Measurements from ENCODE around the gene GPX3. TPM values are rescaled to one million over a fixed set of nuclear protein-coding genes. Genes with fewer than 3 reads are reported as not detected.

GPX3 gene
- total RNA-seq, 1 experiment from 2014 or later: 86.6 TPM

GRCh38 chr5:150989695-150990094 is 30.7 kb upstream of the GPX3 start:
- Mint-ChIP-seq H3K4me1 (ENCODE audit: low read depth, unreplicated experiment) (peaks cover 13% of the 10 kb centered on the region), H3K27me3 (ENCODE audit: insufficient read depth, unreplicated experiment) (no peaks in the 10 kb centered on the region), H3K27ac (ENCODE audit: unreplicated experiment) (no peak overlapping the region), H3K4me3 (ENCODE audit: unreplicated experiment) (no peak overlapping the region), H3K36me3 (ENCODE audit: insufficient read depth, unreplicated experiment) (no peaks in the 10 kb centered on the region), H3K9me3 (ENCODE audit: unreplicated experiment) (peaks cover 24% of the 10 kb centered on the region)
- BruUV-seq (replicated peaks): no TSS peak
- CTCF ChIA-PET: no interaction called here
- POLR2A ChIA-PET: no interaction called here
- Histone ChIP-seq H3K36me3 (ENCODE audit: control insufficient read depth, insufficient read depth, low read length) (no peaks in the 10 kb centered on the region; the same call in 1 of the 2 replicates), H3K9me3 (peaks cover 10% of the 10 kb centered on the region), H3K27me3 (replicated peaks; ENCODE audit: control insufficient read depth, insufficient read depth, low read length) (no peaks in the 10 kb centered on the region), H3K4me3 (ENCODE audit: low read depth, low read length) (no peak overlapping the region), H3K4me1 (peaks cover 13% of the 10 kb centered on the region)
- intact Hi-C loops (cut with micrococcal nuclease; ENCODE audit: unreplicated experiment): no loop called here
- no peak for TF ChIP-seq CTCF (IDR thresholded peaks at IDR 0.05; ENCODE audit: insufficient read depth in 1 of 2, low read depth in 1 of 2, low read length in 1 of 2, severe bottlenecking in 1 of 2, unreplicated experiment in 1 of 2)
- no peak for DNase-seq

- Mint-ChIP-seq H3K27ac (ENCODE audit: unreplicated experiment) (peak overlapping the region; percentile 7), H3K4me3 (ENCODE audit: unreplicated experiment) (no peak overlapping the region)
- intact Hi-C loops (cut with micrococcal nuclease; ENCODE audit: unreplicated experiment): no loop called here
Observed at GRCh38 chr5:150992705-150993104, 27.7 kb upstream of the GPX3 start.

GRCh38 chr5:150993422-150993821 is 27.0 kb upstream of the GPX3 start:
- H3K4me1 ChIP-seq: peaks cover 19% of the 10 kb centered on the region
- CTCF ChIA-PET: interaction anchor here (0.6 to 1.0 kb wide), 4 partner anchors 9 to 535 kb away, joined by 3 to 9 read pairs (median 4); no protein-coding TSS in a partner anchor
- POLR2A ChIA-PET: no interaction called here

More at GRCh38 chr5:150992705-150993104, 27.7 kb upstream of the GPX3 start:
- no peaks in the 10 kb centered on the region for H3K27me3 ChIP-seq (replicated peaks; ENCODE audit: control insufficient read depth, insufficient read depth, low read length)
- no TSS peak for BruUV-seq (replicated peaks)
- no peaks in the 10 kb centered on the region for H3K36me3 Mint-ChIP-seq (ENCODE audit: insufficient read depth, unreplicated experiment)
- ChIA-PET POLR2A (no interaction called here), CTCF (no interaction called here)
- no peak for DNase-seq
- peaks cover 12% of the 10 kb centered on the region; the same call in 1 of the 2 replicates for H3K9me3 ChIP-seq
- TF ChIP-seq CTCF (IDR thresholded peaks at IDR 0.05; ENCODE audit: insufficient read depth in 1 of 2, low read depth in 1 of 2, low read length in 1 of 2, severe bottlenecking in 1 of 2, unreplicated experiment in 1 of 2): no peak
- peaks cover 13% of the 10 kb centered on the region for H3K4me1 Mint-ChIP-seq (ENCODE audit: low read depth, unreplicated experiment)
- H3K27me3 Mint-ChIP-seq (ENCODE audit: insufficient read depth, unreplicated experiment): no peaks in the 10 kb centered on the region
- H3K36me3 ChIP-seq (ENCODE audit: control insufficient read depth, insufficient read depth, low read length): no peaks in the 10 kb centered on the region
- peaks cover 30% of the 10 kb centered on the region for H3K9me3 Mint-ChIP-seq (ENCODE audit: unreplicated experiment)
- H3K4me1 ChIP-seq: peaks cover 19% of the 10 kb centered on the region
- H3K4me3 ChIP-seq (ENCODE audit: low read depth, low read length): no peak overlapping the region

More at GRCh38 chr5:150993422-150993821, 27.0 kb upstream of the GPX3 start:
- Histone ChIP-seq H3K36me3 (ENCODE audit: control insufficient read depth, insufficient read depth, low read length) (no peaks in the 10 kb centered on the region), H3K9me3 (peaks cover 12% of the 10 kb centered on the region; the same call in 1 of the 2 replicates), H3K4me3 (ENCODE audit: low read depth, low read length) (no peak overlapping the region), H3K27me3 (replicated peaks; ENCODE audit: control insufficient read depth, insufficient read depth, low read length) (no peaks in the 10 kb centered on the region)
- H3K9me3 Mint-ChIP-seq (ENCODE audit: unreplicated experiment): peaks cover 33% of the 10 kb centered on the region
- no peaks in the 10 kb centered on the region for H3K36me3 Mint-ChIP-seq (ENCODE audit: insufficient read depth, unreplicated experiment)
- no peak for TF ChIP-seq CTCF (IDR thresholded peaks at IDR 0.05; ENCODE audit: insufficient read depth in 1 of 2, low read depth in 1 of 2, low read length in 1 of 2, severe bottlenecking in 1 of 2, unreplicated experiment in 1 of 2)
- no peak overlapping the region for H3K4me3 Mint-ChIP-seq (ENCODE audit: unreplicated experiment)
- BruUV-seq (replicated peaks): no TSS peak
- intact Hi-C loops (cut with micrococcal nuclease; ENCODE audit: unreplicated experiment): no loop called here
- peaks cover 13% of the 10 kb centered on the region for H3K4me1 Mint-ChIP-seq (ENCODE audit: low read depth, unreplicated experiment)
- H3K27me3 Mint-ChIP-seq (ENCODE audit: insufficient read depth, unreplicated experiment): no peaks in the 10 kb centered on the region
- no peak for DNase-seq
- peak overlapping the region; percentile 7 for H3K27ac Mint-ChIP-seq (ENCODE audit: unreplicated experiment)
